ENCODE results near the gene MEX3D.

MEX3D gene

GRCh38 chr19:1529430-1529816, 38.7 kb downstream of the MEX3D start:
- H3K4me3 ChIP-seq (ENCODE audit: low read length) = no peak overlapping the region
- WGBS = 84% methylated on average over 16 of the region's 16 CpGs
- H3K36me3 ChIP-seq (ENCODE audit: insufficient read depth, low read length) = no peaks in the 10 kb centered on the region
- H3K27ac ChIP-seq (ENCODE audit: low read depth, low read length) = no peak overlapping the region
- peaks cover 16% of the 10 kb centered on the region for H3K27me3 ChIP-seq (ENCODE audit: insufficient read depth, low read length)
- H3K4me1 ChIP-seq (ENCODE audit: insufficient read depth, low read length) = no peaks in the 10 kb centered on the region
- no peaks in the 10 kb centered on the region for H3K9me3 ChIP-seq (ENCODE audit: insufficient read depth, low read depth, low read length)
- no peak overlapping the region for H3K9ac ChIP-seq (ENCODE audit: low read depth, low read length)

GRCh38 chr19:1528596-1529429, 39.3 kb downstream of the MEX3D start:
- H3K36me3 ChIP-seq (ENCODE audit: insufficient read depth, low read length) = no peaks in the 10 kb centered on the region
- 87% methylated on average over 21 of the region's 23 CpGs for WGBS
- no peaks in the 10 kb centered on the region for H3K9me3 ChIP-seq (ENCODE audit: insufficient read depth, low read depth, low read length)
- H3K9ac ChIP-seq (ENCODE audit: low read depth, low read length) = no peak overlapping the region
- H3K27ac ChIP-seq (ENCODE audit: low read depth, low read length) = no peak overlapping the region
- no peaks in the 10 kb centered on the region for H3K4me1 ChIP-seq (ENCODE audit: insufficient read depth, low read length)
- H3K27me3 ChIP-seq (ENCODE audit: insufficient read depth, low read length) = peaks cover 23% of the 10 kb centered on the region
- no peak overlapping the region for H3K4me3 ChIP-seq (ENCODE audit: low read length)

GRCh38 chr19:1527650-1528309, 40.3 kb downstream of the MEX3D start:
- H3K27ac ChIP-seq (ENCODE audit: low read depth, low read length) = no peak overlapping the region
- H3K9me3 ChIP-seq (ENCODE audit: insufficient read depth, low read depth, low read length) = no peaks in the 10 kb centered on the region
- no peak overlapping the region for H3K4me3 ChIP-seq (ENCODE audit: low read length)
- H3K4me1 ChIP-seq (ENCODE audit: insufficient read depth, low read length) = no peaks in the 10 kb centered on the region
- WGBS = 81% methylated on average over 27 of the region's 27 CpGs
- no peak overlapping the region for H3K9ac ChIP-seq (ENCODE audit: low read depth, low read length)
- H3K27me3 ChIP-seq (ENCODE audit: insufficient read depth, low read length) = peaks cover 33% of the 10 kb centered on the region
- H3K36me3 ChIP-seq (ENCODE audit: insufficient read depth, low read length) = no peaks in the 10 kb centered on the region

- H3K36me3 ChIP-seq (ENCODE audit: insufficient read depth, low read length) = no peaks in the 10 kb centered on the region
- 86% methylated on average over 18 of the region's 18 CpGs for WGBS
- no peak overlapping the region for H3K4me3 ChIP-seq (ENCODE audit: low read length)
- H3K4me1 ChIP-seq (ENCODE audit: insufficient read depth, low read length) = no peaks in the 10 kb centered on the region
- peaks cover 37% of the 10 kb centered on the region for H3K27me3 ChIP-seq (ENCODE audit: insufficient read depth, low read length)
- H3K9me3 ChIP-seq (ENCODE audit: insufficient read depth, low read depth, low read length) = no peaks in the 10 kb centered on the region
- H3K9ac ChIP-seq (ENCODE audit: low read depth, low read length) = no peak overlapping the region
- H3K27ac ChIP-seq (ENCODE audit: low read depth, low read length) = no peak overlapping the region
These were observed 41.0 kb downstream of the MEX3D start for GRCh38 chr19:1526979-1527649.

GRCh38 chr19:1526066-1526778, 41.9 kb downstream of the MEX3D start:
- Histone ChIP-seq H3K36me3 (ENCODE audit: insufficient read depth, low read length) (no peaks in the 10 kb centered on the region), H3K9ac (ENCODE audit: low read depth, low read length) (no peak overlapping the region), H3K4me1 (ENCODE audit: insufficient read depth, low read length) (no peaks in the 10 kb centered on the region), H3K9me3 (ENCODE audit: insufficient read depth, low read depth, low read length) (no peaks in the 10 kb centered on the region), H3K4me3 (ENCODE audit: low read length) (no peak overlapping the region), H3K27ac (ENCODE audit: low read depth, low read length) (no peak overlapping the region), H3K27me3 (ENCODE audit: insufficient read depth, low read length) (peaks cover 43% of the 10 kb centered on the region)
- WGBS = 83% methylated on average over 33 of the region's 33 CpGs

- Histone ChIP-seq H3K9ac (ENCODE audit: low read depth, low read length) (no peak overlapping the region), H3K9me3 (ENCODE audit: insufficient read depth, low read depth, low read length) (no peaks in the 10 kb centered on the region), H3K4me1 (ENCODE audit: insufficient read depth, low read length) (no peaks in the 10 kb centered on the region), H3K4me3 (ENCODE audit: low read length) (no peak overlapping the region), H3K27me3 (ENCODE audit: insufficient read depth, low read length) (peaks cover 43% of the 10 kb centered on the region), H3K36me3 (ENCODE audit: insufficient read depth, low read length) (no peaks in the 10 kb centered on the region), H3K27ac (ENCODE audit: low read depth, low read length) (no peak overlapping the region)
- 71% methylated on average over 31 of the region's 31 CpGs for WGBS
These were observed 42.8 kb downstream of the MEX3D start for GRCh38 chr19:1525343-1525742.

GRCh38 chr19:1524972-1525325, 43.2 kb downstream of the MEX3D start:
- H3K9me3 ChIP-seq (ENCODE audit: insufficient read depth, low read depth, low read length) = no peaks in the 10 kb centered on the region
- H3K9ac ChIP-seq (ENCODE audit: low read depth, low read length) = no peak overlapping the region
- H3K4me1 ChIP-seq (ENCODE audit: insufficient read depth, low read length) = no peaks in the 10 kb centered on the region
- no peak overlapping the region for H3K27ac ChIP-seq (ENCODE audit: low read depth, low read length)
- H3K4me3 ChIP-seq (ENCODE audit: low read length) = no peak overlapping the region
- H3K27me3 ChIP-seq (ENCODE audit: insufficient read depth, low read length) = peaks cover 43% of the 10 kb centered on the region
- no peaks in the 10 kb centered on the region for H3K36me3 ChIP-seq (ENCODE audit: insufficient read depth, low read length)
- 79% methylated on average over 17 of the region's 17 CpGs for WGBS

GRCh38 chr19:1524287-1524971, 43.7 kb downstream of the MEX3D start:
- Histone ChIP-seq H3K27ac (ENCODE audit: low read depth, low read length) (no peak overlapping the region), H3K27me3 (ENCODE audit: insufficient read depth, low read length) (peaks cover 43% of the 10 kb centered on the region), H3K9me3 (ENCODE audit: insufficient read depth, low read depth, low read length) (no peaks in the 10 kb centered on the region), H3K4me3 (ENCODE audit: low read length) (peak overlapping the region; percentile 47), H3K36me3 (ENCODE audit: insufficient read depth, low read length) (no peaks in the 10 kb centered on the region), H3K9ac (ENCODE audit: low read depth, low read length) (peak overlapping the region; percentile 60; the same call in 1 of the 2 replicates), H3K4me1 (ENCODE audit: insufficient read depth, low read length) (no peaks in the 10 kb centered on the region)
- 21% methylated on average over 49 of the region's 49 CpGs for WGBS

GRCh38 chr19:1523412-1524286, 44.5 kb downstream of the MEX3D start, which contains the start of gene PLK5:
TSS of gene PLK5 (plus strand) at chr19:1524077. CDS start at chr19:1526997, 2,920 bp downstream.
- H3K27me3 ChIP-seq (ENCODE audit: insufficient read depth, low read length) = peaks cover 43% of the 10 kb centered on the region
- no peaks in the 10 kb centered on the region for H3K36me3 ChIP-seq (ENCODE audit: insufficient read depth, low read length)
- H3K4me1 ChIP-seq (ENCODE audit: insufficient read depth, low read length) = no peaks in the 10 kb centered on the region
- WGBS = 9% methylated on average over 92 of the region's 92 CpGs
- peak within 1 kb of the TSS; percentile 47 for H3K4me3 ChIP-seq (ENCODE audit: low read length)
- H3K9me3 ChIP-seq (ENCODE audit: insufficient read depth, low read depth, low read length) = no peaks in the 10 kb centered on the region
- peak within 1 kb of the TSS; percentile 60; the same call in 1 of the 2 replicates for H3K9ac ChIP-seq (ENCODE audit: low read depth, low read length)
- H3K27ac ChIP-seq (ENCODE audit: low read depth, low read length) = no peak within 1 kb of the TSS

- 81% methylated on average over 18 of the region's 18 CpGs for WGBS
These were observed 45.3 kb downstream of the MEX3D start for GRCh38 chr19:1522838-1523237.

More at GRCh38 chr19:1522838-1523237, 45.3 kb downstream of the MEX3D start:
- H3K36me3 ChIP-seq (ENCODE audit: insufficient read depth, low read length) = no peaks in the 10 kb centered on the region
- no peaks in the 10 kb centered on the region for H3K4me1 ChIP-seq (ENCODE audit: insufficient read depth, low read length)
- peaks cover 43% of the 10 kb centered on the region for H3K27me3 ChIP-seq (ENCODE audit: insufficient read depth, low read length)
- no peak overlapping the region for H3K27ac ChIP-seq (ENCODE audit: low read depth, low read length)
- H3K9me3 ChIP-seq (ENCODE audit: insufficient read depth, low read depth, low read length) = no peaks in the 10 kb centered on the region
- no peak overlapping the region for H3K9ac ChIP-seq (ENCODE audit: low read depth, low read length)
- H3K4me3 ChIP-seq (ENCODE audit: low read length) = no peak overlapping the region
